Progenitor cell of endocrine pancreas (in vitro differentiated cells): ENCODE measurements around the gene OR6P1. TPM values are rescaled to one million over a fixed set of nuclear protein-coding genes. Genes with fewer than 3 reads are reported as not detected.

Source experiments
- DNase-seq: peaks from one replicate; pipeline ENCODE4 v3.0.0; 2021; ENCODE audit warnings: low spot score; ENCODE audit not compliant: unreplicated experiment
- H3K27ac Mint-ChIP-seq: 2 replicates; pipeline ENCODE4 v1.8.0; 2021; ENCODE audit warnings: mild to moderate bottlenecking, moderate library complexity, mixed read lengths
- H3K27me3 Mint-ChIP-seq: 2 replicates; pipeline ENCODE4 v1.8.0; 2021; ENCODE audit warnings: mixed read lengths
- H3K36me3 Mint-ChIP-seq: 2 replicates; pipeline ENCODE4 v1.8.0; 2022; ENCODE audit warnings: mixed read lengths; ENCODE audit not compliant: insufficient read depth
- H3K4me1 Mint-ChIP-seq: 2 replicates; pipeline ENCODE4 v1.8.0; 2021; ENCODE audit warnings: low read depth, mixed read lengths
- H3K4me3 Mint-ChIP-seq: 2 replicates; pipeline ENCODE4 v1.8.0; 2021; ENCODE audit warnings: low read depth, mild to moderate bottlenecking, moderate library complexity, mixed read lengths
- H3K9me3 Mint-ChIP-seq: 2 replicates; pipeline ENCODE4 v1.8.0; 2021; ENCODE audit warnings: low read depth, mixed read lengths
- total RNA-seq: library from RNA; stranded (reverse); gene quantifications from 2 replicates; pipeline ENCODE4 v1.2.1, GENCODE V29; 2021
- TF ChIP-seq, protein P1 (sequence below): fragments of 200-600 bp; sonication (generic); IDR thresholded peaks from one replicate; pipeline ENCODE4 v1.5.0; 2021; ENCODE audit warnings: antibody characterized with exemption, mild to moderate bottlenecking; ENCODE audit not compliant: unreplicated experiment

OR6P1 gene
- total RNA-seq, 1 donor from 2014 or later = not detected

DNA sequence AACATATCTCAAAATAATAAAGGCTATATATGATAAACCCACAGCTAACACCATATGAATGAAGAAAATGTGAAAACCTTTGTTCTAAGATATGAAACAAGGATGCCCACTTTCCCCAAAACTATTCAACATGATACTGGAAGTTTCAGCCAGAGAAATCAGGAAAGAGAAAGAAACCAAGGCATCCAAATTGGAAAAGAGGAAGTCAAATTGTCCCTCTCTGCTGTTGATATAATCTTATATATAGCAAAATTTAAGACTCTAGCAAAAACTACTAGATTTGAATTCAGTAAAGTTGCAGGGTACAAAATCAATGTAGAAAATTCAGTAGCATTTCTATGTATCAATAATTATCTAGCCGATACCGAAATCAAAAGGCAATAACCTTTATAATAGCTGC is 30.4 kb upstream of the OR6P1 start:
- Mint-ChIP-seq H3K9me3 (peaks cover 16% of the 10 kb centered on the region), H3K27me3 (no peaks in the 10 kb centered on the region), H3K4me3 (no peak overlapping the region), H3K27ac (no peak overlapping the region), H3K36me3 (peaks cover 1% of the 10 kb centered on the region), H3K4me1 (no peaks in the 10 kb centered on the region)
- TF ChIP-seq, protein P1, sequence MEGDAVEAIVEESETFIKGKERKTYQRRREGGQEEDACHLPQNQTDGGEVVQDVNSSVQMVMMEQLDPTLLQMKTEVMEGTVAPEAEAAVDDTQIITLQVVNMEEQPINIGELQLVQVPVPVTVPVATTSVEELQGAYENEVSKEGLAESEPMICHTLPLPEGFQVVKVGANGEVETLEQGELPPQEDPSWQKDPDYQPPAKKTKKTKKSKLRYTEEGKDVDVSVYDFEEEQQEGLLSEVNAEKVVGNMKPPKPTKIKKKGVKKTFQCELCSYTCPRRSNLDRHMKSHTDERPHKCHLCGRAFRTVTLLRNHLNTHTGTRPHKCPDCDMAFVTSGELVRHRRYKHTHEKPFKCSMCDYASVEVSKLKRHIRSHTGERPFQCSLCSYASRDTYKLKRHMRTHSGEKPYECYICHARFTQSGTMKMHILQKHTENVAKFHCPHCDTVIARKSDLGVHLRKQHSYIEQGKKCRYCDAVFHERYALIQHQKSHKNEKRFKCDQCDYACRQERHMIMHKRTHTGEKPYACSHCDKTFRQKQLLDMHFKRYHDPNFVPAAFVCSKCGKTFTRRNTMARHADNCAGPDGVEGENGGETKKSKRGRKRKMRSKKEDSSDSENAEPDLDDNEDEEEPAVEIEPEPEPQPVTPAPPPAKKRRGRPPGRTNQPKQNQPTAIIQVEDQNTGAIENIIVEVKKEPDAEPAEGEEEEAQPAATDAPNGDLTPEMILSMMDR = no peak
- DNase-seq = no peak

- Mint-ChIP-seq H3K27ac (no peak overlapping the region), H3K4me1 (no peaks in the 10 kb centered on the region), H3K36me3 (no peaks in the 10 kb centered on the region), H3K27me3 (no peaks in the 10 kb centered on the region), H3K4me3 (no peak overlapping the region), H3K9me3 (peaks cover 5% of the 10 kb centered on the region)
- DNase-seq = no peak
- TF ChIP-seq, protein P1 = no peak
Observed at GRCh38 chr1:158586942-158587341, 16.6 kb upstream of the OR6P1 start.

DNA sequence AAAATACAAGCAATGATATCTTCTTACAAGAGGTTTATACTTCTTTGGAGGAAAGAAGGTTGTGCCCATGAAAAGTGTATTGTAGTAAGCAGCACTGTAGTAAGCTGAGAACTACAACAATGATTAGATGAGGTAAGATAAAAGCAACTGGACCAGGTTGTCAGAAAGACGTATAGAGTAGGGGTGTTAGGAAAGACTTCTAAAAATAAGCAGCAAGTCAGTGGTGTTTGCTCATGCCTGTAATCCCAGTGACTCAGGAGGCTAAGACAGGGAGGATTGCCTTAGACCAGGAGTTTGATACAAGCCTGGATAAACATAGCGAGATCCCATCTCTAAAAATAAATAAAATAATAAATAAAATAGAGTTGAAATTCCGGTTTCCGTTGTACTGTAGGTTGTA is 13.6 kb upstream of the OR6P1 start:
- H3K27me3 Mint-ChIP-seq = no peaks in the 10 kb centered on the region
- H3K27ac Mint-ChIP-seq = no peak overlapping the region
- no peak overlapping the region for H3K4me3 Mint-ChIP-seq
- TF ChIP-seq, protein P1 = no peak
- H3K9me3 Mint-ChIP-seq = peaks cover 5% of the 10 kb centered on the region
- DNase-seq = no peak
- H3K36me3 Mint-ChIP-seq = no peaks in the 10 kb centered on the region
- H3K4me1 Mint-ChIP-seq = no peaks in the 10 kb centered on the region

GRCh38 chr1:158579733-158580132 is 9.4 kb upstream of the OR6P1 start, which contains the start of gene OR10X1:
TSS of gene OR10X1 (minus strand) at chr1:158579899. CDS start at chr1:158579899, 0 bp downstream.
- Mint-ChIP-seq H3K27ac (no peak within 1 kb of the TSS), H3K4me3 (no peak within 1 kb of the TSS), H3K4me1 (no peaks in the 10 kb centered on the region), H3K27me3 (no peaks in the 10 kb centered on the region), H3K36me3 (no peaks in the 10 kb centered on the region), H3K9me3 (no peaks in the 10 kb centered on the region)
- TF ChIP-seq, protein P1 = no peak
- DNase-seq = no peak

- Mint-ChIP-seq H3K27ac (no peak overlapping the region), H3K4me3 (no peak overlapping the region), H3K4me1 (no peaks in the 10 kb centered on the region), H3K9me3 (no peaks in the 10 kb centered on the region), H3K27me3 (no peaks in the 10 kb centered on the region), H3K36me3 (no peaks in the 10 kb centered on the region)
- DNase-seq = no peak
- TF ChIP-seq, protein P1 = no peak
Observed at GRCh38 chr1:158577561-158577960, 7.2 kb upstream of the OR6P1 start.
